ENCODE data around the gene CLRN3. TPM values are rescaled to one million over a fixed set of nuclear protein-coding genes. Genes with fewer than 3 reads are reported as not detected.
A peak's percentile ranks its signal among the peaks of the same experiment; 100 is the strongest.

Gene CLRN3
- total RNA-seq, 1 donor from 2014 or later = 0.31 TPM

DNA sequence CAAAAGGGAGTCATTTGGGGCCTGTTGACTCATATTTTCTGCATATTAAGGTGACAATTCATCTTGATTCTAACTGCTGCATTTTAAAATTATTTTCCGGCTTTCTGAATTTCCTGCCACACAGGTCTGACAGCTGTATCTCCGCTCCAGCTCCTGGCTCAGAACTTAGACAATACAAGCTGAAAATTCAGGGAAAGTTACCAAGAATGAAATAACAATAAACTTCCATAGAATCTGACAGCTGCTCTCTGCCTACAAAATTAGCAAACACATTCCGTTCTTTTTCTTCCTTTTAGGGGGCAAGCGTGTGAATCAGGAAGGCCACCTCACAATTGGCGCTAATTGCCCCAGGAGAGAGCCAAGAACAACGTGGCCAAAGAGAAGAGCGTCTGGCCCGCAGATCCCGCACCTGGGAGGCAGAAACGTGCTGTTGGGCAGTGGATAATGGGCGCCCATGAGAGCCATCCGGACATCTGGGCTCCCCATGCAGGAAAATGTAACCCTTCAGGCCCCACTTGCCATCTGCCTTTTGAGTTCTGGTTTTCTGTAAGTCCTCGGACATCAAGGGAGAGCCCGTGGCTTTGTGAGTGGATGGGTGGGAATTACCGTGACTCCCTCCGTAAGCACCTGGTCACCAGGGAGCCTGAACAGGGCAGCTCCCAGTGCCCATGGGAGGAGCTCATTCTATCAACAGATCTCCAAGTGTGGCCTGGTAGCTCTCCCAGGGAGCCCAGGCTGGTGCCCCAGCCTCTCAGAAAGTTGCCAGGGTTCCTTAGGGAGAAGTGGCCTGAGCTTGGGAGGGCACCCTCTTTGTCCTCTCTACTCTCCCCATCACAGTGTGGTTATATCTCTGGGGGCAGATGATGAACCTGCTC, 5.0 kb downstream of the CLRN3 start:
- TF ChIP-seq, protein P1, sequence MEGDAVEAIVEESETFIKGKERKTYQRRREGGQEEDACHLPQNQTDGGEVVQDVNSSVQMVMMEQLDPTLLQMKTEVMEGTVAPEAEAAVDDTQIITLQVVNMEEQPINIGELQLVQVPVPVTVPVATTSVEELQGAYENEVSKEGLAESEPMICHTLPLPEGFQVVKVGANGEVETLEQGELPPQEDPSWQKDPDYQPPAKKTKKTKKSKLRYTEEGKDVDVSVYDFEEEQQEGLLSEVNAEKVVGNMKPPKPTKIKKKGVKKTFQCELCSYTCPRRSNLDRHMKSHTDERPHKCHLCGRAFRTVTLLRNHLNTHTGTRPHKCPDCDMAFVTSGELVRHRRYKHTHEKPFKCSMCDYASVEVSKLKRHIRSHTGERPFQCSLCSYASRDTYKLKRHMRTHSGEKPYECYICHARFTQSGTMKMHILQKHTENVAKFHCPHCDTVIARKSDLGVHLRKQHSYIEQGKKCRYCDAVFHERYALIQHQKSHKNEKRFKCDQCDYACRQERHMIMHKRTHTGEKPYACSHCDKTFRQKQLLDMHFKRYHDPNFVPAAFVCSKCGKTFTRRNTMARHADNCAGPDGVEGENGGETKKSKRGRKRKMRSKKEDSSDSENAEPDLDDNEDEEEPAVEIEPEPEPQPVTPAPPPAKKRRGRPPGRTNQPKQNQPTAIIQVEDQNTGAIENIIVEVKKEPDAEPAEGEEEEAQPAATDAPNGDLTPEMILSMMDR (IDR thresholded peaks at IDR 0.05; ENCODE audit: unreplicated experiment) = no peak

DNA sequence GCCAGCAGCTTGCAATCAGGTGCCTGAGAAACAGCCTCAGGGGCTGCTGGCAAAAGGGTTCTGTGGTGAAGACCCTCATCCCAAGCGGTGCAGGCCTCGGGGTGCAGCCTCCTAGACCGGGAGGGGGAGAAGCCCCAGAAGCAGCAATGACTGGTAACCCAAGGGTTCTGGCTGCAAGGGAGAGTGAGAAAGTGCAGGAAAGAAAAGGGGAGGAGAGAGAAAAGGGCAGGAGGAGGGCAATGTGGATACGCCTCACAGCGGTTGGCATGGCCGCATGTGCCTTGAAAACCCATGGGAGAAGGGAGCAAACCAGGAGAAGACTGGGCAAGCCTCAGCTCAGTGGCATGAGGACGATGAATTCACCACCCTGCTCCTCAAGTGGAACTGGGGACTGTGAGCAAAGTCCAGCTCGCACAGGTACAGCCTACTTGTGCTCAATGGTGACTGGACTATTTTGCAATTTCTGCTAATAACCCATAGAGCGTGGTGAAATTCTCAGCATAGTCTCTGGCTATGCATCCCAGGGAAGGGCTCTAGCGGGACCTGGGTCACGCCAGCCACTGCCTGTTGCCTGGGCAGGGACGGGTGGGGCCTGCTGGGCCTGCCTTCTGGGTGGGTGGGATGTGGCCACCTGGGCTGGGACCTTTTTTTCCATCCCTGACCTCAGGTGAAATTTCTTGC, 6.2 kb downstream of the CLRN3 start:
- H3K27me3 Mint-ChIP-seq (ENCODE audit: unreplicated experiment) = peaks cover 4% of the 10 kb centered on the region
- H3K9me3 Mint-ChIP-seq (ENCODE audit: unreplicated experiment) = no peaks in the 10 kb centered on the region
- peak overlapping the region; percentile 25 for H3K27ac Mint-ChIP-seq (ENCODE audit: unreplicated experiment)
- peaks cover 49% of the 10 kb centered on the region for H3K4me1 Mint-ChIP-seq (ENCODE audit: unreplicated experiment)
- no peaks in the 10 kb centered on the region for H3K36me3 Mint-ChIP-seq (ENCODE audit: low read depth, unreplicated experiment)
- no peak overlapping the region for H3K4me3 Mint-ChIP-seq (ENCODE audit: unreplicated experiment)
- TF ChIP-seq, protein P1 (IDR thresholded peaks at IDR 0.05; ENCODE audit: unreplicated experiment) = no peak
- DNase-seq (ENCODE audit: low spot score) = no peak

More for the DNA sequence above, 5.0 kb downstream of the CLRN3 start:
- peaks cover 3% of the 10 kb centered on the region for H3K27me3 Mint-ChIP-seq (ENCODE audit: unreplicated experiment)
- peaks cover 38% of the 10 kb centered on the region for H3K4me1 Mint-ChIP-seq (ENCODE audit: unreplicated experiment)
- DNase-seq (ENCODE audit: low spot score) = no peak
- peak overlapping the region; percentile 59 for H3K27ac Mint-ChIP-seq (ENCODE audit: unreplicated experiment)
- H3K4me3 Mint-ChIP-seq (ENCODE audit: unreplicated experiment) = no peak overlapping the region
- H3K9me3 Mint-ChIP-seq (ENCODE audit: unreplicated experiment) = no peaks in the 10 kb centered on the region
- no peaks in the 10 kb centered on the region for H3K36me3 Mint-ChIP-seq (ENCODE audit: low read depth, unreplicated experiment)

DNA sequence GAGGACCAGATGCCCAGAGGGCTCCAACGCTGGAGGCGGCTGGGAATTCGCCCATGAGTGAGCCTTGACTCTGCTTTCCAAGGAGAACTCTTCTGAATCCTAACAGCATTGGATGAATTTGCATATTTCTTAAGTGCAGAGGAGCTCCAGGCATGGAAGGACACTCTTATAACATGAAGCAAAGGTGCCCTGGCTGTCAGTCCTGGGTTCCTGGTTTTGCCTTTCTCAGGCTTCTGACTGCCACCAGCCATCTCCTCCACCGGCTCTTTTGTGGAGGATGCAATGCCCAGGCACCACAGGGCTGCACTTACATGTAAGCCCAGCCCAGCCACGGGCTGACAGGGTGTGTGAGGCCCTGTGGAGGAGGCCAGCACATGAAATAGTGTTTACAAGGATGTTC, 8.2 kb downstream of the CLRN3 start:
- Mint-ChIP-seq H3K4me3 (ENCODE audit: unreplicated experiment) (no peak overlapping the region), H3K27me3 (ENCODE audit: unreplicated experiment) (peaks cover 9% of the 10 kb centered on the region), H3K9me3 (ENCODE audit: unreplicated experiment) (no peaks in the 10 kb centered on the region), H3K27ac (ENCODE audit: unreplicated experiment) (no peak overlapping the region), H3K36me3 (ENCODE audit: low read depth, unreplicated experiment) (no peaks in the 10 kb centered on the region), H3K4me1 (ENCODE audit: unreplicated experiment) (peaks cover 57% of the 10 kb centered on the region)
- TF ChIP-seq, protein P1 (IDR thresholded peaks at IDR 0.05; ENCODE audit: unreplicated experiment) = no peak
- DNase-seq (ENCODE audit: low spot score) = no peak

DNA sequence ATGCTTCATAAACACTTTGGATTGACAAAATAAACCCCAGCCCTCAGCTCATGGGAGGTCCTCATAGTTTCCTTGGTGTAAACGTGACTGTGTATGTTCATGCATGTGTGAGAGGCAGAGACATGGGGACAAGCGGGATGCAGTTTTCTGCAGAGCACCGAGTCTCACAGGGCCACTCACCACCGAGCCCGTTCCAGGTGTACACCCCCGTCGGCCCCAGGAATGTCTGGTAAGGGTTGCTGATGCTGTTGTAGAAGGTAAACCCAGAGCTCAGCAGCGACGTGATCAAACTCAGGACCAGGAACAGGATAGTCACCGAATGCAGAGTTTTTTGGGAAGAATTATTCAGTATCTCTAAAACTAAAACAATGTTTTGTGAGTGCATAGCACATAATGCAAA, 9.2 kb downstream of the CLRN3 start:
- peaks cover 64% of the 10 kb centered on the region for H3K4me1 Mint-ChIP-seq (ENCODE audit: unreplicated experiment)
- peaks cover 9% of the 10 kb centered on the region for H3K27me3 Mint-ChIP-seq (ENCODE audit: unreplicated experiment)

More for the DNA sequence above, 9.2 kb downstream of the CLRN3 start:
- Mint-ChIP-seq H3K27ac (ENCODE audit: unreplicated experiment) (no peak overlapping the region), H3K9me3 (ENCODE audit: unreplicated experiment) (no peaks in the 10 kb centered on the region), H3K36me3 (ENCODE audit: low read depth, unreplicated experiment) (no peaks in the 10 kb centered on the region), H3K4me3 (ENCODE audit: unreplicated experiment) (no peak overlapping the region)
- no peak for DNase-seq (ENCODE audit: low spot score)
- TF ChIP-seq, protein P1 (IDR thresholded peaks at IDR 0.05; ENCODE audit: unreplicated experiment) = no peak

Data from endothelial cell (in vitro differentiated cells).